Adrenal gland (tissue), 5 donors: Measurements from ENCODE around the gene SSBP3.

Experiments
- CTCF ChIP-seq, 6 experiments: fragments of 450-650 bp in 4 of 6; fragments of 200-600 bp in 2 of 6; sonication (generic) in 1 of 6; IDR thresholded peaks; 1 replicate in 5 of 6; 2 replicates in 1 of 6; pipeline versions ENCODE4 v1.5.1 to v1.8.0; 2016 to 2021; ENCODE audit warnings: antibody characterized with exemption in 6 of 6, mild to moderate bottlenecking in 2 of 6, moderate library complexity in 1 of 6
- POLR2A ChIP-seq, 2 donors: fragments of 450-650 bp; IDR thresholded peaks; one replicate each; pipeline ENCODE4 v1.6.1; 2017; ENCODE audit warnings: antibody characterized with exemption in 2 of 2, mild to moderate bottlenecking in 2 of 2, moderate library complexity in 1 of 2
- donor health status: DM: no; HTN: no; CAD: no.

- no peak for TF ChIP-seq CTCF (IDR thresholded peaks at IDR 0.05)
- no peak for TF ChIP-seq POLR2A (IDR thresholded peaks at IDR 0.05)
These were observed 19.0 kb upstream of the SSBP3 start for GRCh38 chr1:54425152-54425584.
